Stimulated activated CD4-positive, alpha-beta T cell treated with anti-CD3 and anti-CD28 coated beads, Interleukin-12 subunit alpha, Interleukin-12 subunit beta, amount 100 ng/mL, for 4 hours (primary cell): Measurements from ENCODE around the gene NELFA.

Experiments
- DNase-seq: peaks from one replicate; pipeline ENCODE4 v3.0.0-alpha.2; 2020

The NELFA gene

DNA sequence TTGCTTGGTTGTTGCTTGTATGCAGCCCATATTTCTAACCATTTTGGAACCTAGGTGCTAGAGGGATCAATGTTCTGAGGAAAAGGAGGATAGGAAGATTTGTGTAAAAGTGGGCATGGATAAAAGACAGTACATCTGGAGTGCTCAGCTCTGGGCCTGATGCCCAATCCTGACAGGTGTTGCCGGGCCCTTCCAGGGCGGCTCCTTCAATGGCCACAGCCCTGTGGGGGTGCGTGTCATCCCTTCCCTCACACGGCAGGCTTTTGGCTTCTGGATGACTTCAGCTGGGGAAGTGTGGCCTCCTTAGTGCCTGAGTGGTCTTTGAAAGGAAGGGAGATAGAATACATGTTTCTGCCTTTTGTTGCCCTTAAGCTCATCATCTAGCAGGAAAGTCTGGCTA, 47.2 kb downstream of the NELFA start:
- no peak for DNase-seq

DNA sequence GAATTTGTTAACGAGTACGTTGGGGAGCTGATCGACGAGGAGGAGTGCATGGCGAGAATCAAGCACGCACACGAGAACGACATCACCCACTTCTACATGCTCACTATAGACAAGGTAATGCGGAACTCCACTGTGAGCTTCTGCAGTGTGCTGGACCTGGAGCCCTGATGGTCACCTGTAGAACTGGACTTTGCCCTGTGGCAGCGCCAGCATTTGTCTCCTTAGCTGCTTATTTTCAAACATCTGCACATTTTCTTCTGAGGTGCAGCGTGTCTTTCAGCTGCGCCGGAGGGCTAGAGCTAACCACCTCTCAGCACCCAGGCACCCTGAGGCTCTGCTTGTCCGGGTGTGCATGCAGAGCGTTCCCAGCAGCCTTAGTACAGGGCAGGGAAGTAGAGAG, 47.7 kb downstream of the NELFA start:
- no peak for DNase-seq

DNA sequence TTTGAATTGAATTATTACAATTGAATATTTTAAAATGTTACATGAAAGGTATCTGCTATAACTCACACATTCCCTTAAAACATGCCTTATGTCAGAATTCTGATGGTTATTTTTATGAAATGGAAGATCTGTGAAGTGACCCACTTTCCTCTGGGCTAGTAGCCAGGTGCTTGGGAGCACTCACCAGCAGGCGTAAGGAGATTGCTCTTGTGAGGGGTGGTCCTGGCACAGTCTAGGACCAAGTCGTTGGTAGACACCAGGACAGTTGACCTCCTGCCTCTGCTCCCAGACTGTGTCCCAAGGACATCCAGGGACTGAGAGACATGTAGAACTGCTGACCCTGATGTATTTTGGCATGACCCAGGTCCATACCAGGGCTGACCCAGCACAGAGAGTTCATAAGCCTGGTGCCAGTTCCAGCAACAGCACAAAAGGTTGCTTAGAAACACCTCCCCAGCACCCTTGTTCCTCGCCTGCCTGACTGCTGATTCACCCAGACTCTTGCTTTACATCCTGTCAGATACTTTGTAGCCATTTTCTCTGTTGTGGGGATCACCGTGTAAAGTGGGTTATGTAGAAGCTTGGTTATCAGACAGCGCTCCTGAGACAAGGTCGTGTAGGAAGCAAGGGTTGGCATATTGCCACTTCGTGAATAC, 48.5 kb downstream of the NELFA start:
- DNase-seq: no peak

DNA sequence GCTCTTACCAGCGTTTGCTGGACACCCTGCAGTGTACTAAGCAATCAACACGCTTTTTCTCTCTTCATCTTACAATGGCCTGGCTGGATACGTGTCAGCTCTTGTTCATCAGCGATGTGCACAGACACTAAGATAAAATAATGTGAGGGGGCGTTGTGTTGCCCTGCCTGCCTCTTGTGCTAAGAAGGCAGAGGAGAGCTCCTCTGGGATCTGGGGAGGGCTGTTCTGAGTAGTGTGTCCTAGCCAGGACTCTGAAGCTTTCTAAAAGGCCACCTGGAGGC, 49.7 kb downstream of the NELFA start:
- no peak for DNase-seq

DNA sequence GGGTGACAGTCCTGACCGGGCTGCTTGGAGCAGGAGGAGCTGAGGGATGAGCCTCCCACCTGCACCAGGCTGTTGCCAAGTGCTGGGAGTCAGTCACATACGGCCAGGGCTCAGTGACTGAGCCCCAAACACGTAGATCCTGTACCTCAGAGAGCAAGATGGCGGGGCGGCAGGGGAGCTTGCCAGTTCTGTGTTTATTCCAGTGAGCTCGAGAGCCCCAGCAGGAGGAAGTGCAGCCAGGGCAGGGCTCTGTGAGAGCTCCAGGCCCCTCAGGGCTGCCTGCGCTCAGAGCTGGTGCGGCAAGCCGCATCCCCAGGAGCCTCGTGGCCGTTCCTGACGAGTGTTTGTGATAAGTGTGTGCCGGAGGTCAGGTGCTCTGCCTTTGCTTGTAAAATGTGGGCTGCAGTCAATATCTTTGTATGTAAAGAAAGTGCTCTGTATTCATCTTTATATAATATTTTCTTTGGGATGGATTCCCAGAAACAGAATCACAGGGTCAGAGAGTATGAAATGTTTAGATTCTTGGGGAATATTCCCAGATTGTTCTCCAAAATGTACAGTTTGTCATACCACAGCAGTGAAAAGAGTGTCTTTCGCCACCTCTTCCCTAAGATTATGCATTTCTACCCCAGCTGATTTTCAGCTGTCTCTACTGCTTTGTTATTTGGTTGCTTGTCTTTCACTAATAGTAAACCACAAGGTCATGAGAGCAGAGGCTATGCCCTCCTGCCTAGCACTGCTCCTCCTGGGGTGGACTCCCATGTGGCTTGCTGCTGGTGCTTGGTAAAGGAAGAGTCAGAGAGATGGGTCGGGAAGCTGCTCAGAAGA, 50.3 kb downstream of the NELFA start:
- DNase-seq: no peak

DNA sequence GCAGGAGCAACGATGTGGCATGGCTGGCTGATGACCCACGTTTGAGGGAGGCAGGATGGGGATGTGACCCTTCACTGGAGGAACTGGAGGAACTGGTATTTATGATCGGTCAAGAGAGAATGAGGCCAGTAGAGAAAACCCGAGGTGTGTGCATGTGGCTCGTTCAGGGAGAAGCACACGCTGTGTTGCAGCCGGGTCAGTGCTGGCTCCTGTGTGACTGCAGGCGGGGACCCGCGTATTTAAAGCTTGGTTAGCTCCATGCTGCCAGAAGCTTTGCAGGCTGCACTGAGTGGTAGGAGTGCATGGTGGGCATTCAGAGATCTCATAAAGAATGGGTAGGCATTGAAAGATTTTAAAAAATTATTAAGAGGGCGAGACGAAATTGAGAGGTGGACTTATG, 52.1 kb downstream of the NELFA start:
- no peak for DNase-seq

DNA sequence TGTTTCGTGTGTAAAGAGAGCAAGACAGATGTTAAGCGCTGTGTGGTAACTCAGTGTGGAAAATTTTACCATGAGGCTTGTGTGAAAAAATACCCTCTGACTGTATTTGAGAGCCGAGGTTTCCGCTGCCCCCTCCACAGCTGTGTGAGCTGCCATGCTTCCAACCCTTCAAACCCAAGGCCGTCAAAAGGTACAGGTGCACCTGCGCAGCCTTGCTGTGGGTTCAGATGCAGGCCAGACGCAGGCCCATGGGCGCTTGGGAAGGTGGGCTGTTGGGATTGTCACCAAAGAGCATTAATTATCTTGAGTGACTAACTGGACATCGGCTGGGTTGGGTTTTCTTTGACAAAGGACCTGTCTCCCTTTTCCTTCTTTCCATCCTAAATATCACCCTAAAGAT, 55.4 kb downstream of the NELFA start:
- no peak for DNase-seq

DNA sequence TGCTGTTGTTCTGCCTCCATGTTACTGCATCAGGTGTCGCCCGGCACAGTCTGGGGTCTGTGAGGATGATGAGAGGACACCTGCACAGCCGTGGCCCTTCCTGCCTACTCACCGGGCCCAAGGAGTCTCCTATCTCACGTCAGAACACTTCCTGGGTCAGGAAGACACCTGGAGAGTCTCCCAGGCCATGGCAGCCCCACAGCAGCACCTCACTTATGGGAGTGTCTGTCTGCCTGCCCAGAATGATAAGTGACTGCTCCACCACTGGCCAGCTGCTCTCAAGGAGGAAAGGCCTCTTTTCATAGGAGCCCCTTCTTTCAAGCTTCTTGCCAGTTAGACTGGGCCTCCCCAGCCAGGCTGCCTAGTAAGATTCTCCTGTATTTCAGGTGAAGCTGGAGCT, 56.1 kb downstream of the NELFA start:
- no peak for DNase-seq

DNA sequence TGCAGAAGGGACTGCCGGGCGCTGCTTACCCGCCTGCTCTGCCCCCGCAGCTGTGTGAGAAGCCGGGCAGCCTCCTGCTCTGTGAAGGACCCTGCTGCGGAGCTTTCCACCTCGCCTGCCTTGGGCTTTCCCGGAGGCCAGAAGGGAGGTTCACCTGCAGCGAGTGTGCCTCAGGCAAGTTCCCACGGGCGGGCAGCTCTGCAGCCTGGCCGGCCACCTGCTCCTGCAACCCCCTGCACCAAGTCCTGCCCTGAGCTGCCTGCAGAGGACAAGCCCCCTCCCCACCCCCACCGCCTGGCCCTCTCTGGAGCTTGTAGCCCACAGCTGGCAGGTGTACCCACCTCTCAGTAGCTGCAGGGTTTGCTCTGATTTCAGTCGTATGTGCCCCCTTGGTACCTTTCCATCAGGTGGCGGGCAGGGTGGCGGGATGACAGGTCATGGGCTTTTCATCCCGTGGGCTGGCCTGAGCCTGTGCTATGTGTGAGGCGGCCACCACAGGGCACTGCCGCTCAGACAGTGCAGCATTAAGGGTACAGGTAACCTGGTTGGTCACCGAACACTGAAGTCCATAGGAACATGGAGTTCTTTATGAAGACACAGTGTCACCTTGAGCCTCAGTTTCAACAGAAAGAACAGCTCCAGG, 56.6 kb downstream of the NELFA start:
- no peak for DNase-seq

DNA sequence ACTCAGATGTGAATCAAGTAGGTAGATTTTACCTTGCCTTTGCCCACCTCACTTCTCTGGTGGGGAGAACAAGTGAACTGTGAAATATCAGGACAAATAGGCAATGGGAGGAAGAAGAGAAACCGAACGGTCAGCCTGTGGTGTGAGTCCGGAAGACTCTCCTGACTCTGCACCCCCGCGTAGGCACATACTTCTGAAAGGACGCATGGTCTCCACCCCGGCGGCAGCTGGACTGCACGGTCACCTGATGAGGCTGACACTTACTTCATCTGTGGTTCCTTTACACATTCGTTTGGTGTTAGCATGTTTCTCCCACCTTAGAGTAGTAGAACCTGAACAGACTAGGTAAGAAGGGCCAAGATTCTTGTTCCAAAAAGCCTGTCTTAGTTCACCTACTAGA, 58.4 kb downstream of the NELFA start:
- DNase-seq: no peak

DNA sequence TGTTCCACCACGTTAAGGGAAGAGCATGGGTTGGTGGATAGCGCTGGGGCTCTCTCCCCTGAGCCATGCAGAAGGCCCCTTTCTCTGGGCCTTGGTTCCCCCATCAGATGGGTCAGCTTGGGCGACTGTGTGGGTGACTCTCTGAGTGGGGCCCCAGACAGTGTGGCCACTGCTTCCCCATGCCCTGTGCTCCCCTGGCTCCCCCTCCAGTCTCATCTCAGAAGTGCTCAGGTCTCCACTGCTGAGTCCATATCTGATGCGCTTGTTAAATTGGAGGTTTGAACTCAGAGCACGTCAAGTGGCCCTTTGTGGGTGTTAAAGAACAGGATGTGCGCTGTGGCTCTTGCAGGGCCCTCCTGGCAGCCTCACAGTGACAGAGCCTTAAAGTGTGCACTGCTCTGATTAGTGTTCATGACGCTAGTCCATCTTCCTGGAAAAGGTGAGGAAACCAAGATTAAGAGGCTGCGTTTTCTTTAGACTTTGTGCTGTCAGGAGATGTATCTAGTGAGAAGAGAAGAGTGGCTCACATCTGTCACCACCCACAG, 59.8 kb downstream of the NELFA start:
- no peak for DNase-seq

DNA sequence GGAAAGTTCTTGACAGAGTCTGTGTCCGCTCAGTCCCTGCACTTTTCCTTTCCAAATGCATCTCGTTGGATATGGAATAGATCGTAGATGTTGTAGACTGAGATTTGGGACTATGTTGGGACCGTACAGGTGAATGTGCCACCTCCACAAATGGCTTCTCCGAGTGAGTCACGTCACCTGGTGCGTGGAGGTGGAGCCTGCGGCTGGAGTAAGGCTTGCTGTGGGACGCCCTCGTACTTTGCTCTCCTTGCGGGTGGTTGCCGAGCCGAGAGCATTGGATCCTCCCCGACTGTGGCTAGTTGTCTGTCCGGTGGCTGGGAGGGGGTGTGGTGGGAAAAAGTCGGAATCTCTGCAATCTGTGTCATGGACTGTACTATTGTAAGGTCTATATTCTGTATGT, 60.5 kb downstream of the NELFA start:
- DNase-seq: no peak

DNA sequence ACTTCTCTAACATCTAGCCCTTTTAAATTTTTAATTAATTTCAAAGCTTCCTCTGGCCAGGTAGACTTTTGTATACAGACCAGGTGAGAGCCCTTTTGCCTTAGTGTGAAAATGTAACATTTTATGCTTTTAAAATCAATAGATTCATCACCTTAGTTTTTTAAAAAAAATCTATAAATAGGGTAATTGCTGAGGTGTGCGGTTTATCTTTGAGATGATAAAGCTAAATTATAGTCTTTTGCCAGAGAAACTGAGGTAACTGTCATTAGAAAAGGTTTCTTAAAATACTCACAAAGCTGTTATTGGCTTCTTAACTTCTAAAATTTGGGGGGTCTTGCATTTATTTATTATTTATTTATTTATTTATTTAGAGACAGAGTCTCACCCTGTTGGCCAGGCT, 62.9 kb downstream of the NELFA start:
- DNase-seq: no peak

DNA sequence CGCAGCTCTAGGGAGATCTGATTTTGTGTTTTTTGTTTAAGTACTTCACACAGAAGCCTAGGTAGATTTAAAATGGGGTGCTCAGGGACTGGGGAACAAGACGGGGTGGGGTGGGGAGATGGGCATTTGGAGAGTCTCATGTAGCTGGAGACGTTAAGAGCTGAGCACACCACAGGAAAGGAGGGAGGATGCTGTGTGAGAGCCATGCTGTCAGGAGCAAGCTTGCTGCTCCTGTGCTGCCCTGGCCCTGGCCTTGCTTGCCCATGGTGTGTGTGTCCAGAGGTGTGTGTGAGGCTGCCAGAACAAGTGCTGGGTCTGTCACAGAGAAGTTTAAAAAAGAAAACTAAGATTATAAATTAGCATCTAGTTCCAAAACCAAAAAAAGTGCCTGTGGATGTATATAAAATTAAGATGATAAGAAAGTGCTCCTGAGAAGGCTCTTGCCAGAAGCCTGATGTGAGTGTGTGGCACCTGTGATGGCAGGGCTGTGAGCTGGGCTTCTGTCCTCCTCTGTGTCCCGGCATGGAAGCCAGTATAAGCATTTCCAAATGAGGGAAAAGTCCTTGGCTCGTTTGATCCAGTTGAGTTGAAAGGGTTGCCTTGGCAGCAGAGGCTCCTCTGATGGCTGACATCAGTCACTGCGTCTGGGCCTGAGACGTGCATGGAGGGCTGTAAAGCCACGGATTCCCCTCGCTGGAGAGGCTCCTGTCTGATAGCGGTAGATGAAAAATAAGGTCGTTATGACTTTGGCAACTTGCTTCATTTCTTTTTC, 63.5 kb downstream of the NELFA start:
- DNase-seq: no peak

DNA sequence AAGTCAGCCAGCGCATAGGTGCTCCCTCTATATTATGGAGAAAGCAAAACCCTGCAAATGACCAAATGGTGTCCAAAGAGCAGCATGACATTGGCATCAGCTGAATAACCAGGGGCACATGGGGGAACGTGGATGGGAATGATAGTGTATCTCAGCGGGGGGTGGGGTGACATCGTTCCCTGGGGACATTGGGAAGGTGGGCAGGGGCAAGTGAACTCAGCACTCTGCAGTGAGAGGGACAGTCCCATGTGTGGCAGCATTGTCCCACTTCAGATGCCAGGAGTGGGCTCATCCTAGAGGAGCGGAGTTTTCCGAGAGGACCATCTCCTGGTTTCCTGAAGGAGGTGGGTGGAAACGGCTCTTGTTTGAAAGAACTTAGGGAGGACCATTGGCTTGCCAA, 64.8 kb downstream of the NELFA start:
- DNase-seq: no peak

DNA sequence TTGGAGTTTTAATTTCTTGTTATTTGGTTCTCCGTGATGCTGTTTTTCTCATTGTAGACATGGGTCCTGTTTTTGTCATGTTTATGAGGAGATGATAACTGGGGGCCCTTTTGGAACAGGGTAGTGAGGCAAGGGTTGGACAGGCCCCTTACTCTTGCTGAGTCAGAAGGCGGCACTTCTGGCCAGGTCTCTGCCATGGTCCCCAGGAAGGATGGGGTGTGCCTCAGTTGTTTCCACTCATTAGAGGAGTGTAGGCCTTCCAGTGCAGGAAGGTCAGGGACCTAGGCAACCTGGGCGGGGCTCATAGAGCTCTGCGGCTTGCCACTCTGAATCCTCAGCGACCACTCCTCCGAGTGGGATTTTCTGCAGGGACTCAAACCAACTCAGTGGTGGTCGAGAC, 68.2 kb downstream of the NELFA start:
- no peak for DNase-seq

DNA sequence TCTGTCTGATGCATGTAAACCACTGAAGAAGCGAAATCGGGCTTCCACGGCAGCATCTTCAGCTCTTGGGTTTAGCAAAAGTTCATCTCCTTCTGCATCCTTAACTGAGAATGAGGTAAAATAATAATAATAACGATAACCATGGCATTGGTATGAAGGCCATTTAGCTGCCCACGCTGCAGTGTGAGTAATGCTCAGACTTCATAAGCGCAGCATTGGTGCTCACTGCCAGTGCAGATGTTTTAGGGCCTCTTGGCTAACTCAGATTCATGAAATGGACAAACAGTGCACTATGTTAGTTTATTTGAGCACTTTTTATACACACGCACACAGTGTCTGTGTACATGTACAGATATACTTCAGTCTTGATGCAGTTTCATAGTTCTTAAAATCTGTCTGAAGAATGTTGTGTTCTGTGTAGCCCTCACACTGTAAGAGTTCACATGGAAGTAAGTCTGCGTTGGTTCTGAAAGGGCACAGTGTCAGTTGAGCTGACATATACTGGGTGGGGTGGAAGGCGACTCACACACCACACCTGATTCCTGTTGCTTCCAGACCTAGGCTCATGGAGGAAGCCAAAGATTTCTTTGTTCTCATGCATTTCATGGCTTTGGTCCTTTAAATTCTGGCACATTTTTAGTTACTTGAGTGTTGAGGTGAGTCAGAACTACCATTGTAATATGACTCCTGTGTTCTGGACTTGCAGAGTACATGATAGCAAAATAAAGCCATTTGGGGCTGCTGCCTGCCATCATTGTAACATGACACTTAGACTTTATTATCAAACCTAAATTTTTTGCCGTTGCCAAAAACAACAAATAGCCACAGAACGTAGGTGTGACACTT, 68.9 kb downstream of the NELFA start:
- no peak for DNase-seq

DNA sequence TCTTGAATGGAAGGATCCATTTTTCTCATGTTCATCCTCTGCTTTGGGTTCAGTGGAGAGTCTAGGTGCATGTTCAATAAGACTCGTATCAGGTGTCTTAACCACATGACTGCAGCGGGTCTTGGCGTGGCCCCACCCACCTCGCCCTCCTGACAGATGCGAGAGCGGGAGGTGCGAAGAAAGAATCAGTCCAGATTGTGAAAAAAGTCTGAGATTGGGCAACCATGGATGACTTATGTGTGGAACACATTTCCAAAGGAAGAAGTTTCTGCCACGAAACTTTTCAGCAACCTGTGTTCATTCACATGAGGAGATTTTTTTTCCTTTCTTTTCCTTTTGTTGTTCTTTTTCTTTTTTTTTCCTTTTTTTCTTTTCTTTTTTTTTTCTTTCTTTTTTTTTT, 70.7 kb downstream of the NELFA start:
- no peak for DNase-seq

DNA sequence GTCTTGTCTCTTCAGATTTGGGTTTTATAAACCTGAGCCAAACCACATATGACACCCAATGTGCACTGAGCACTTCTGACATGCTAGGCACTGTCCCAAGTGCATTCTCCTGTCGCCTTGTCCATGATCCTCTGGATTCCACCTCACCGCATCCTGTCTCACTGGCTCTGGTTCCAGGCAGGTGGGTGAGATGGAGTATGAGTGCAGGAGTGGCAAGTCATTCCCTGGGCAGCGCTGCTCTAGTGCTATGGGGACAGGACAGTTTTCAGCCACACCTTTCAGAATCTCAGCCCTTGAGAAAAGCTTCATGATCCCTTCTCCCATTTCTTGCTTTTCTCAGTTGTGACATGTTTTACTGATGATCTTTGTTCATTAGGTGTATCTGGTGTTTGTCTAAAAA, 71.2 kb downstream of the NELFA start:
- no peak for DNase-seq

DNA sequence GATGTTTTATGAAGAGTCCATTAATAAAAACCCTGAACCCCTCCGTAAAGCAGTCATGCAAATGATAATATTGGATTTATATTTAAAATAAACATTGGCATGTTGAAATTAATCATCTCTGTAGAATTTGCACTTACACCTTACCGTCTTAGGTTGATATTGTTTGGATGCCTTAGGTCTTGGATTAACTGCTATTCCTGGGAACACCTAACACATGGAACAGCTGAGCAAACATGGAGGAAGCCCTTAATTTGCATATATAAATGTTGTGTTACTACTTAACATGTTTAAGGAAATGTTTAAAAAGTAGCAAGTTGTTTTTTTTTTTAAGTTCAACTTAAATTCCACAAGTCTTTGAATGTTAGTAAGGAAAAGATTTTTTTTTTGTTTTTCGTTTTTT, 75.1 kb downstream of the NELFA start:
- no peak for DNase-seq

DNA sequence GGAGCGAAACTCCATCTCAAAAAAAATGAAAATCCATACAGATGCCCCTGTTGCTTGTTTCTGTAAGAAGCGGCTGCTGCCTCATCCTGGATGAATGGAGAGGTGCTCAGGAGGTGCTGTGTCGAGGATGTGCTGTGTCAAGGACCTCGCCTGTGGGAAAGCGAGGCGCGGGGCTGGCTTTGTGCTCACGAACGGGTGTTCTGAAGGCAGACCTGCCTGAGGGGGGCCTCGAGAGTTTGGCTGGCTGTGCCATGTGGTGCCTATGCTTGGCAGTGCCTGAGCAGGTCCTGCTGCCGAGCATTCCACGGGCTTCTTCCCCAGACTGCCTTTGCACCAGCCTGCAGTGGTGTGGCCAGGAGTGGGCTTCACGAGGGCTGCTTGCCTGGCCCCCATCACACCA, 76.0 kb downstream of the NELFA start:
- no peak for DNase-seq
